Measurements from ENCODE around the gene PKDREJ.

The PKDREJ gene

GRCh38 chr22:46293577-46294260, 30.6 kb upstream of the PKDREJ start:
- Mint-ChIP-seq H3K9me3 (peaks cover 0 to 8% of the 10 kb centered on the region in 2 donors), H3K27me3 (no peaks in the 10 kb centered on the region), H3K4me1 (peaks cover 47% of the 10 kb centered on the region), H3K4me3 (no peak overlapping the region), H3K27ac (no peak overlapping the region)
- no peak for ATAC-seq
- no peak for DNase-seq

- ATAC-seq (no peak), DNase-seq (no peak)
- H3K9me3 Mint-ChIP-seq: peaks cover 0 to 8% of the 10 kb centered on the region in 2 donors
- peak overlapping the region in 1 of 2 donors; percentile 13 for H3K27ac Mint-ChIP-seq
- H3K4me3 Mint-ChIP-seq: no peak overlapping the region
- peaks cover 47% of the 10 kb centered on the region for H3K4me1 Mint-ChIP-seq
- no peaks in the 10 kb centered on the region for H3K27me3 Mint-ChIP-seq
These were observed 29.6 kb upstream of the PKDREJ start for GRCh38 chr22:46292732-46293131.

GRCh38 chr22:46292173-46292572, 29.0 kb upstream of the PKDREJ start:
- peaks cover 0 to 8% of the 10 kb centered on the region in 2 donors for H3K9me3 Mint-ChIP-seq
- H3K27me3 Mint-ChIP-seq: no peaks in the 10 kb centered on the region
- ATAC-seq: no peak

GRCh38 chr22:46290843-46291785, 28.0 kb upstream of the PKDREJ start:
- Mint-ChIP-seq H3K4me1 (peaks cover 43% of the 10 kb centered on the region), H3K4me3 (no peak overlapping the region), H3K9me3 (peaks cover 0 to 8% of the 10 kb centered on the region in 2 donors), H3K27ac (peak overlapping the region in 1 of 2 donors; percentile 76), H3K27me3 (no peaks in the 10 kb centered on the region)
- ATAC-seq (no peak), DNase-seq (no peak)

More at GRCh38 chr22:46292173-46292572, 29.0 kb upstream of the PKDREJ start:
- no peak for DNase-seq
- H3K4me3 Mint-ChIP-seq: no peak overlapping the region
- H3K27ac Mint-ChIP-seq: no peak overlapping the region
- H3K4me1 Mint-ChIP-seq: peaks cover 47% of the 10 kb centered on the region

- Mint-ChIP-seq H3K4me1 (peaks cover 34% of the 10 kb centered on the region), H3K27me3 (no peaks in the 10 kb centered on the region), H3K27ac (peak overlapping the region in 1 of 2 donors; percentile 76), H3K9me3 (peaks cover 0 to 8% of the 10 kb centered on the region in 2 donors), H3K4me3 (no peak overlapping the region)
- DNase-seq: no peak
- no peak for ATAC-seq
These were observed 27.1 kb upstream of the PKDREJ start for GRCh38 chr22:46290121-46290842.

- DNase-seq (no peak), ATAC-seq (no peak)
- peaks cover 29% of the 10 kb centered on the region for H3K4me1 Mint-ChIP-seq
- H3K9me3 Mint-ChIP-seq: peaks cover 0 to 8% of the 10 kb centered on the region in 2 donors
- peak overlapping the region in 1 of 2 donors; percentile 22 for H3K4me3 Mint-ChIP-seq
- no peaks in the 10 kb centered on the region for H3K27me3 Mint-ChIP-seq
- H3K27ac Mint-ChIP-seq: no peak overlapping the region
These were observed 26.2 kb upstream of the PKDREJ start for GRCh38 chr22:46289244-46289891.

- H3K4me1 Mint-ChIP-seq: peaks cover 25% of the 10 kb centered on the region
- H3K4me3 Mint-ChIP-seq: peak overlapping the region in 1 of 2 donors; percentile 80
- peaks cover 0 to 8% of the 10 kb centered on the region in 2 donors for H3K9me3 Mint-ChIP-seq
- H3K27me3 Mint-ChIP-seq: no peaks in the 10 kb centered on the region
- no peak overlapping the region for H3K27ac Mint-ChIP-seq
- ATAC-seq (no peak), DNase-seq (no peak)
These were observed 25.7 kb upstream of the PKDREJ start for GRCh38 chr22:46288846-46289243.

- Mint-ChIP-seq H3K27me3 (no peaks in the 10 kb centered on the region), H3K9me3 (peaks cover 0 to 8% of the 10 kb centered on the region in 2 donors), H3K4me3 (peak overlapping the region; percentile 75 to 80), H3K4me1 (peaks cover 18% of the 10 kb centered on the region), H3K27ac (peak overlapping the region; percentile 63 to 95)
- ATAC-seq (peak; percentile 93), DNase-seq (peak; percentile 30 to 56)
These were observed 25.0 kb upstream of the PKDREJ start for GRCh38 chr22:46287873-46288751.

- H3K4me3 Mint-ChIP-seq: peak overlapping the region; percentile 75 to 80
- ATAC-seq (no peak), DNase-seq (no peak)
- no peaks in the 10 kb centered on the region for H3K27me3 Mint-ChIP-seq
- H3K4me1 Mint-ChIP-seq: peaks cover 16% of the 10 kb centered on the region
- peaks cover 0 to 2% of the 10 kb centered on the region in 2 donors for H3K9me3 Mint-ChIP-seq
- H3K27ac Mint-ChIP-seq: peak overlapping the region; percentile 63 to 95
These were observed 24.1 kb upstream of the PKDREJ start for GRCh38 chr22:46286941-46287872.

GRCh38 chr22:46286006-46286405, 22.9 kb upstream of the PKDREJ start:
- H3K4me1 Mint-ChIP-seq: peaks cover 16% of the 10 kb centered on the region
- DNase-seq (no peak), ATAC-seq (no peak)
- no peaks in the 10 kb centered on the region for H3K27me3 Mint-ChIP-seq
- H3K4me3 Mint-ChIP-seq: no peak overlapping the region
- H3K27ac Mint-ChIP-seq: no peak overlapping the region
- no peaks in the 10 kb centered on the region for H3K9me3 Mint-ChIP-seq

GRCh38 chr22:46281866-46282678, 18.9 kb upstream of the PKDREJ start:
- no peak overlapping the region for H3K4me3 Mint-ChIP-seq
- H3K4me1 Mint-ChIP-seq: peaks cover under 1% of the 10 kb centered on the region
- ATAC-seq: no peak
- H3K9me3 Mint-ChIP-seq: no peaks in the 10 kb centered on the region
- H3K27ac Mint-ChIP-seq: no peak overlapping the region
- no peaks in the 10 kb centered on the region for H3K27me3 Mint-ChIP-seq
- no peak for DNase-seq

- ATAC-seq: no peak
- no peak for DNase-seq
- no peaks in the 10 kb centered on the region for H3K27me3 Mint-ChIP-seq
- H3K27ac Mint-ChIP-seq: no peak overlapping the region
- H3K9me3 Mint-ChIP-seq: no peaks in the 10 kb centered on the region
- H3K4me1 Mint-ChIP-seq: no peaks in the 10 kb centered on the region
- no peak overlapping the region for H3K4me3 Mint-ChIP-seq
These were observed 18.0 kb upstream of the PKDREJ start for GRCh38 chr22:46280999-46281623.
